ENCODE results near the gene CALML4.

DNA sequence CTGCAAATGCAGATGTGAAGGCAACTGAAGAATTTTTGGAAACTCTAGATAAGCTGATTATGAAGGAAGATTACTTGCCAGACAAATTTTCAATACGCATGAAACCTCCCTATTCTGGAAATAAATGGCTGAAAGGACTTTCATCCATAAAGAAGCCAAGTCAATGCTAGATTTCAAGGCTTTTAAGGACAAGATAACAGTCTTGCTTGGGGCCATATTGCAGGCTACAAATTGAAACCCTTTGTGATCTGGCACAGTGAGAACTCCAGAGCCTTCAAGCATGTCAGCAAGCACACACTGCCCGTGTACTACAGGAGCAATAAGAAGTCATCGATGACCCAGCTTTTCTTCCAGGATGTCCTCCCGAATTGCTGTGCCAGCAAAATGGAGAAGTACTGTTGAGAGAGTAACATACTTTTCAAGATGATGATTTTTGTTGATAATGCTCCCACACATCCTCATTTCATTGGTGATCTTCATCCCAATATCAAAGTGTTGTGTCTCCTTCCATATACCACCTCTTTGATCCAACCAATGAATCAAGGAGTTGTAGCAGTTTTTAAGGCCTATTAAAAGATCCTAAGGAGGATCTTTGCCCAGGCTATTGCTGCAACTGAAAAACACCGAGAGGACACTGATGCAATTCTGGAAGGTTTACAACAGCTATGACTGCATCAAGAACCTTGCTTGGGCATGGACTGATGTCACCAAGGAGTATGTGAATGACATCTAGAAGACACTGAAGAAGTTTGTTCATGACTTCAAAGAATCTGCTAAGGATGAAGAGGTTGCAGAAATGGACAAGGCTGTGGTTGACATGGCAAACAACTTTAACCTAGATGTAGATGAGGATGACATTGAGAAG lies 20.3 kb downstream of the CALML4 start:
- TF ChIP-seq, protein P1, sequence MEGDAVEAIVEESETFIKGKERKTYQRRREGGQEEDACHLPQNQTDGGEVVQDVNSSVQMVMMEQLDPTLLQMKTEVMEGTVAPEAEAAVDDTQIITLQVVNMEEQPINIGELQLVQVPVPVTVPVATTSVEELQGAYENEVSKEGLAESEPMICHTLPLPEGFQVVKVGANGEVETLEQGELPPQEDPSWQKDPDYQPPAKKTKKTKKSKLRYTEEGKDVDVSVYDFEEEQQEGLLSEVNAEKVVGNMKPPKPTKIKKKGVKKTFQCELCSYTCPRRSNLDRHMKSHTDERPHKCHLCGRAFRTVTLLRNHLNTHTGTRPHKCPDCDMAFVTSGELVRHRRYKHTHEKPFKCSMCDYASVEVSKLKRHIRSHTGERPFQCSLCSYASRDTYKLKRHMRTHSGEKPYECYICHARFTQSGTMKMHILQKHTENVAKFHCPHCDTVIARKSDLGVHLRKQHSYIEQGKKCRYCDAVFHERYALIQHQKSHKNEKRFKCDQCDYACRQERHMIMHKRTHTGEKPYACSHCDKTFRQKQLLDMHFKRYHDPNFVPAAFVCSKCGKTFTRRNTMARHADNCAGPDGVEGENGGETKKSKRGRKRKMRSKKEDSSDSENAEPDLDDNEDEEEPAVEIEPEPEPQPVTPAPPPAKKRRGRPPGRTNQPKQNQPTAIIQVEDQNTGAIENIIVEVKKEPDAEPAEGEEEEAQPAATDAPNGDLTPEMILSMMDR (IDR thresholded peaks at IDR 0.05; ENCODE audit: extremely low read depth in 1 of 2, insufficient read depth in 1 of 2, low read depth in 1 of 2, low read length in 2 of 2): no peak
- TF ChIP-seq POLR2AphosphoS5 (IDR thresholded peaks at IDR 0.05; ENCODE audit: insufficient read depth, low read depth, low read length): no peak
- no peak for TF ChIP-seq EZH2 (IDR thresholded peaks at IDR 0.05; ENCODE audit: borderline replicate concordance, low read depth, low read length, severe bottlenecking)
- TF ChIP-seq MYC (IDR thresholded peaks at IDR 0.05; ENCODE audit: low read depth, low read length): no peak
- TF ChIP-seq, protein P2, sequence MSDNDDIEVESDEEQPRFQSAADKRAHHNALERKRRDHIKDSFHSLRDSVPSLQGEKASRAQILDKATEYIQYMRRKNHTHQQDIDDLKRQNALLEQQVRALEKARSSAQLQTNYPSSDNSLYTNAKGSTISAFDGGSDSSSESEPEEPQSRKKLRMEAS (IDR thresholded peaks at IDR 0.05; ENCODE audit: insufficient read depth, insufficient read length): no peak

Measured in endothelial cell of umbilical vein (primary cell).